Sciatic nerve (tissue), 2 donors: ENCODE data around the gene NRIP1. TPM values are rescaled to one million over a fixed set of nuclear protein-coding genes. Genes with fewer than 3 reads are reported as not detected.
"Not testable (repeated sequence)": the region's sequence is repeated elsewhere in the genome, so short reads cannot be mapped to it uniquely, and the experiment has no call there.

Source experiments
- ATAC-seq: fragments of 200-7000 bp; cut with Tn5 transposase; one replicate; pipeline ENCODE4 v1.9.1; 2020; ENCODE audit warnings: mild to moderate bottlenecking, moderate library complexity
- DNase-seq: peaks from one replicate; pipeline ENCODE4 v3.0.0-alpha.2; 2020; ENCODE audit warnings: low spot score
- intact Hi-C: fragments of 100-400 bp; cut with DNase I; formaldehyde crosslinking; loops from one replicate; pipeline ENCODE4 v1.14.2; 2022
- total RNA-seq: library from RNA; stranded (reverse); fragmentation: NEBNext Ultra II Directional; extraction: Animal tissue kit (Norgen Biotek cat#: 25700); gene quantifications from one replicate; pipeline ENCODE4 v1.2.1, GENCODE V29; 2021
- donor health status: DM: no; HTN: no; CAD: no.
- donor health status: DM: no; HTN: no; CAD: no.

The NRIP1 gene
- total RNA-seq, 1 donor from 2014 or later, result 59.6 TPM

DNA sequence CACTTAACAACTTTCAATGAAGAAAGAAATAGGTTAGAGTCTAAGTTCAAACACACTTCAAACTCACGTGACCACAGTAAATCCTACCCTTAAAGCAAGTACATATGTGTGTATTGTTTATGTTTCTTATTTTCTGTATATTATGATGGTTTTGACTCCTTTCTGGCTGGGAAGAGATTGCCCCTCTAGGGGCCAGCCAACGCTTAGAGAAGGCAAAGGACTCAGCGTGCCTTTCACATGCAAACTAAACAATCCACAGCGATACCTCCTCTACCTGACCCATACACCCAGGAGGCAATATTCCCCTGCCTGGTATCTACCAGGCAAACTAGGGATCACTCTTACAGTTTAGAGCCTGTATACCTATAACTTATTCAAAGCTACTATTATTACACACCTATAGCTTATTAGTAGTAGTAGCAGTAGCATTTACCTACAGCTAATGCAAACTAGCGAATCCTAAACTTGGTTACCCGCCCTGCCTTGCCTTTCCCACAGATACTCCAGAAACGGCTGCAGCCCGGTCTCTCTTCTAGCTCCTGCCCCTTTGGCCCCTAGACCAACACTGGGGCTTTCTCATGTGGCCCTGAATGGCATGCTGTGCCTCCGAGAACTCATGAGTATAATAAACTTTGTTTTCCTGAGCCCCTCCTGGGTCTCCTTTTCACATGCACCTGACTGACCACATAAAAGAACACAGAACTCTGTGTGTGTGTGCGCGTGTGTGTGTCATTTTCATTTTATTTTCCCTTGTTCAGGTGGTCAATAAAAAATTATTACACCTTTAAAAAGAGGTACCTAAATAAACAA lies 14.0 kb downstream of the NRIP1 start:
- intact Hi-C loops, result no loop called here
- no peak for ATAC-seq
- DNase-seq, result no peak

DNA sequence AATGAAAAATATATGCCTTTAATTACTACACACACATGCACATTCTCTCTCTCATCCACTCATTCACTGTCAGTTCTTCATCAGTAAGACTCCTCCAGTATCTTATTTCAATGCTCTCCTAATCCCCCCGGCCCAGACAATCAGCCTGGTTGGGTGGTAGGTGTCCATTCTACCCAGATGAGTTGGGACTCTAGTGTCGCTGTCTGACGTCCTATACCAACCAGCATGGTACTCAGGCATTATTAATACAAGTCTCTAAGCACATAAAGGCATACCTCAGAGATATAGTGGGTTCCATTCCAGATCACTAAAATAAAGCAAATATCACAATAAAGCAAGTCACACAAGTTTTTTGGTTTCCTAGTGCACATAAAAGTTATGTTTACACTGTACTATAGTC lies 19.8 kb downstream of the NRIP1 start:
- DNase-seq, result no peak
- ATAC-seq, result no peak
- intact Hi-C loops, result no loop called here

GRCh38 chr21:15042531-15042930 lies 22.3 kb downstream of the NRIP1 start:
- intact Hi-C loops, result no loop called here
- DNase-seq (no peak), ATAC-seq (no peak)

DNA sequence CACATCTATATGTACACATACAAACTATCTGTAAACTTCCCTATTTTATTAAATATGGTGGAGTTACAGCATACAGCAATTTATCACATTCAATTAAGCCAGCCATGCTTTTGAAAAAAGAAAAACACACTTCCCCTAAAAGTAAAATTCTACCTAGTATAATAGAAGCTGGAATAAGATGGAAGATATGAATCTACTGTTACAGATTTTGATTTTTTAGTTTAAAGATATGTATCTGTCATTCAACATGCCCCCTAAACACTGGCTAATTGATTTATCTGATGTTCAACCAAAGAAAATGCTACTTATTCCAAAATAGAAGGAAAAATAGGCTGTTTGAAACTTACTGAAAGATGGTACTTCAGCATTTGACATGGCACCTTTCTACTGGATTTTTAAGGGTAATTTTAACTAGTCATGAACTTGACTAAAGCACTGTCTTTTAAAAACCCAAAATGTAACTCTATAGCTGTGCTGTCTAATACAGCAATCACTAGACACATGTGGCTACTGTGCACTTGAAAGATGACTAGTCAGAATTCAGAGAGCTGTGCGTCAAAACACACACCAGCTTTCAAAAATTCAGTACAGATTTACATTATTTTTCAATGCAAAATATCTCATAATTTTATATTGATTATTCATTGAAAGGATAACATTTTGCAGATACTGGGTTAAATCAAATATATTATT lies 25.0 kb downstream of the NRIP1 start:
- DNase-seq, result no peak
- intact Hi-C loops, result no loop called here
- ATAC-seq, result no peak

DNA sequence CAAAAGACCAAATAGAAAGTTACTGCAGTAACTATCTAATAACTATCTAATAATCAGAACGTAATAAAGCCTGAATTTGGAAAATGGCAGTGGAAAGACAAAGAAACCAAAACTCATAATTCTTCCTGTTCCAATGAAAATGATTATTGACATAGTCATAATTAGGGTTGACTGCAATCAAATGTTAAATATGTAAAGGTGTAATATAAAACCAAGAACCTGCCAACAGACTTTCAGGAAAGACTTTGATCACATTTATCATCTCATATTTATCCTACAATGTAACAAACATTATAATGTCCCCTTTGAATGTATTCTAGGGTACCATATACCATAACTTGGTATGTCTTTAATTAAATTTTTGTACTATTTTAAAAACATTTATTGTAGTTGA lies 26.9 kb downstream of the NRIP1 start:
- intact Hi-C loops, result no loop called here
- DNase-seq (no peak), ATAC-seq (no peak)

DNA sequence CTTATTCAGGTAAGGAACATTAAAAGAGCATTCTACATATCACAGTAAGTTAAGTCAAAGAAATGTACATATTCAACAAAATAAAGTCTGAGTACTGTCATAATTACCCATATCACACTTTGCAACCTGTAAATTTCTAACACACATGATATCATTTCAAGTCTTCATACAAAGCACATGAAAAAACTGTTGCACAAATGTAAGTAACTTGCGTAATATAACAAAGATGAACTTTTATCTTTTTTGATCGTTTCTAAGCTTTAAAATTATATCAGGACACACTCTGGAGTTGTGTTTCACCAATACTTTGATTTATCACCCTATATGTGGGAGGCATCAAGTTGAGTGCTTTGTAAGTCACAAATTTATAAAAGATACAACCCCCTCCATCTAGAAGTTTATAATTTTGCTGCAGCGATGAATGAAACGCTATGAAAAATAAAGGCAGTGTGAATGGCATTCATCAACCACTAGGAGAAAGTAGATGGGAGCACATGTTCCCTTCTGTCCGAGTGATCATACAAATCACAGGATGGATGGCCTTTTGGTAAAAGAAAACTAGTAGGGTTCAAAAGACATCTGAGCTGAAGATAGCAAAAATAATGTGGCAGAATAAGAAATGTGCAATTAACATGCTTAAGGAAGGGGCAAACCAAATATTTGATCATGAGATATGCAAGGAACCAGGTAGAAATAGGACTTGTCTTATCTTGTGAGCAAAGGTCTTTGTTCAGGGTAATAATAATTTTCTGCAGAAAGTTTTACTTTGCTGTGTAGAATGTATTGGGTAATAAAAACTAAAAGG lies 27.5 kb downstream of the NRIP1 start:
- DNase-seq, result no peak
- intact Hi-C loops, result no loop called here
- no peak for ATAC-seq

DNA sequence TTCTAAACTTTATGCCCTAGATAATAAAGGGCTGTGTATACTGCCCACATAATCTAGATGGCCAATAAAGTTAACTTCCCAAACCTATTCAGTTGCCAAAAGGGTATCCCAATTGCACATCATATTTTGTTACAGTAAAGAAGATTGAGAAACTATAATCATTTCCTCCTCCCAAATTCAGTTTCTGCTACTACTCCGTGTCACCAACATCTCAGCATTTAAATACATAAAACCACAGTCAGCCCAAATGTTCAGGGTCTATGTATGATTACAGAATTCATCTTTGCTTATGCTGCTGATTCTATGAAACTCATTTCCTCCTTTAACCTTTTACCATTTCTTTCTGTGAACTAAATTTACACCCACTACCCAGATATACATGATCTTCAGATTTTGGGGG lies 28.6 kb downstream of the NRIP1 start:
- ATAC-seq (no peak), DNase-seq (no peak)
- intact Hi-C loops, result no loop called here

DNA sequence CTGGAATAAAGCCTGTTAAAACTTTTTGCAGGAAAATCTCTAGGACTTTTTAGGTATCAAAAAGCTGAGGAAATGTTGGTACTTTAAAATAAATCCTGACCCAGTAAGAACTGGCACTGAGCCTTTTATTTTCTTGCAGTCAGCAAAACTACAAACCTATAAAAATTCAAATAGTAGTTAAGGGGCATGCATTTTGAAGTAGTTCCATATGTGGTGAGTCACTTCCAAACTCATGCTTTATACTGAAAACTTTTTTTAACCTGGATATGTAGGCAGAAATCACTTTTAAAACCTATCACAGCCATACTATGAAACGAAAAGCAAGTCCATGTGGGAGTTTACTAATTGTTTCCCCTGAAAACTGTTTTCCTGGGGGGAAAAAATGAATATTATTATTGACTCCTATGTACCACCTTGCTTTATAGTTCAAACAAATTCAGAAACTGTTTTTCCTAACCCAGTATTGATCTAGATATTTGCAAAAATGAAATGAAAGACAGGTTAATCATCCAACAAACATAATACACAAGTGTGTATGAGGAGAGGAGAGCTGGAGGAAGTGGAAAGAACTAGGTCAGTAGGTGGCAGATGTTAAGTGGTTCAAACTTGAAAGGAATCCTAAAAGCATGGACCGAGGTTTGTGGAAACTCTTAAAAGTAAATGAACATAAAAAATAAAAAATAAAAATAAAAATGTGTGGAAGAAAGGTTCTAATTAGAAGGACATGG lies 30.5 kb downstream of the NRIP1 start:
- intact Hi-C loops, result no loop called here
- ATAC-seq (no peak), DNase-seq (no peak)

- DNase-seq (no peak), ATAC-seq (no peak)
- intact Hi-C loops, result no loop called here
Measured at GRCh38 chr21:15031790-15032357, 32.9 kb downstream of the NRIP1 start.

DNA sequence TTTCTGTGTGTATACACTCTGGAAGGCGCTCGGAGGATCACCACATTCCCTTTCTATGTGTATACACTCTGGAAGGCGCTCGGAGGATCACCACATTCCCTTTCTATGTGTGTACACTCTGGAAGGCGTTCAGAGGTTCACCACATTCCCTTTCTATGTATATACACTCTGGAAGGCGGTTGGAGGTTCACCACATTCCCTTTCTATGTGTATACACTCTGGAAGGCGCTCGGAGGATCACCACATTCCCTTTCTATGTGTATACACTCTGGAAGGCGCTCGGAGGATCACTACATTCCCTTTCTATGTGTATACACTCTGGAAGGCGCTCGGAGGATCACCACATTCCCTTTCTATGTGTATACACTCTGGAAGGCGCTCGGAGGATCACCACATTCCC lies 33.4 kb downstream of the NRIP1 start:
- ATAC-seq, intact Hi-C loops, DNase-seq: not testable (repeated sequence)

DNA sequence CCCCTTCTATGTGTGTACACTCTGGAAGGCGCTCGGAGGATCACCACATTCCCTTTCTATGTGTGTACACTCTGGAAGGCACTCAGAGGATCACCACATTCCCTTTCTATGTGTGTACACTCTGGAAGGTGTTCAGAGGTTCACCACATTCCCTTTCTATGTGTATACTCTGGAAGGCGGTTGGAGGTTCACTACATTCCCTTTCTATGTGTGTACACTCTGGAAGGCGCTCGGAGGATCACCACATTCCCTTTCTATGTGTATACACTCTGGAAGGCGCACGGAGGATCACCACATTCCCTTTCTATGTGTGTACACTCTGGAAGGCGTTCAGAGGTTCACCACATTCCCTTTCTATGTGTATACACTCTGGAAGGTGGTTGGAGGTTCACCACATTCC lies 33.9 kb downstream of the NRIP1 start:
- intact Hi-C loops, DNase-seq, ATAC-seq: not testable (repeated sequence)

DNA sequence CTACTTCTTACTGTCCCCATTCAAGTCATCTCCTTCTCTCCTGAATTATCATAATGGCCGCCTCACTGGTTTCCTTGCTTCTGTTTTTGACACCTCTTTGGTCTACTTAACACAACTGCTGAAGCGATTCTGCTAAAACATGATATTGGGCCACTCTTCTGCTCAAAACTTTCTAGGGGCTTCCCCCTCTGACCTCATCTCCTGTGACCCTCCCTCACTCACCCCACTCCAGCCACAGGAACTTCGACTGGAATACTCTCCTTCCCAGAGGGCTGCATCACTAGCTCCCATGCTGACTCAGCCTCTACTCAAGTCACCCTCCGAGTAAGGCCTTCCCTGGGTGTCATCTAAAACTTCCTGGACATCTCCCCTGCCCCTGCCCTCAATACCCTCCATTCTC lies 35.7 kb downstream of the NRIP1 start:
- no peak for ATAC-seq
- intact Hi-C loops, result no loop called here
- no peak for DNase-seq

DNA sequence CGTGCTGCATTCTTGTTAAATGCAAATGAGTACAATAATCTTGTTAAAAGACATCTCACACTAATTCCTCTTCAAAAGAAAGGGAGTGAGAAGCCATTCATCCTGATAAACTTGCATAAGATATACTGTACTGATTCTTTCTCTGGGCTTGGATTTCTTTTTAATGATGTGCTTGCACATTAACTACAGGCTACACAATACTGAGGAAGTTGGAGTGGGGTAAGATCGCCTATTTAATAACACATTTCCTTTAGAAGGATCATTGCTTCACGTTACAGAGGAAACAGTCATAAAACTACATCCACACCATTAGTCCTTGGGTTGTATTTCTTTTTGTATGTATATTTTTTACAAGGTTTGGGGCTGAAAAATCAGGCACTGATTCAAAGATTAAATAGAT lies 36.6 kb downstream of the NRIP1 start:
- DNase-seq (no peak), ATAC-seq (no peak)
- intact Hi-C loops, result no loop called here

DNA sequence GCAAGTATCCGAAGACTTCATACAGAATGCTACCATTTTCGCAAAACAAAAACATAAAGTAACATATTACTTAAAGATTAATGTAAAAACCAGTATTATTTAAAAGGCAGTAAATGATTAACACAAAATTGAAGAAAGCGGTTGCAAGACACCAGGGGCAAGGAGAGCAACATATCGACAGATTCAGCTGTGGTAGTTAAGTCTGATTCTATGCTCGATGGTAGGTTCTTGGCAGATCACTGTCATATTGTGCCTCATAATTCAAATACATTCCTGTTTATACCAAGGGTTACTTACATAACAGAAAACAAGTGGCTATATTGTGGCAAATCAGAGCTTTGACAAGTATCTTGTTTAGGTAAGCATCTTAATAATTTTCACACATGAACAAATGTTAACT lies 37.7 kb downstream of the NRIP1 start:
- no peak for ATAC-seq
- no peak for DNase-seq
- intact Hi-C loops, result no loop called here

DNA sequence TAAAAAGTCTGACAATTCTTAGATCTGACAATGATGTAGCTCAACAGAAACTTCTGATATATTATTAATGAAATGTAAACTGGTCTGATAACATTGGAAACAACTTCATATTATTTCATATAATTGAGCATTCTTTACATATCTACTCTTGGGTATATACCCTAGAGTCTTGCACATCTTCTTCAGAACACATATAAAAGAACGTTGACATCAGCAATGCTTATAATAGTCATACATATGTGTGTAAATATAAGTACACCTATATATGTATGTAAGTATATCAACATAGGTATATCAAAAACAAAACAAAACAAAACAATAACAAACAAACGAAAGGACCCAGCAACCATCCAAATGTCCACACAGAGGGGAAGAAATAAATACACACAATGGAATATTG lies 38.4 kb downstream of the NRIP1 start:
- DNase-seq, result no peak
- intact Hi-C loops, result no loop called here

GRCh38 chr21:15023776-15024175 lies 41.0 kb downstream of the NRIP1 start:
- DNase-seq (no peak), ATAC-seq (no peak)
- intact Hi-C loops, result no loop called here

More for the DNA sequence above, 38.4 kb downstream of the NRIP1 start:
- ATAC-seq, result no peak

DNA sequence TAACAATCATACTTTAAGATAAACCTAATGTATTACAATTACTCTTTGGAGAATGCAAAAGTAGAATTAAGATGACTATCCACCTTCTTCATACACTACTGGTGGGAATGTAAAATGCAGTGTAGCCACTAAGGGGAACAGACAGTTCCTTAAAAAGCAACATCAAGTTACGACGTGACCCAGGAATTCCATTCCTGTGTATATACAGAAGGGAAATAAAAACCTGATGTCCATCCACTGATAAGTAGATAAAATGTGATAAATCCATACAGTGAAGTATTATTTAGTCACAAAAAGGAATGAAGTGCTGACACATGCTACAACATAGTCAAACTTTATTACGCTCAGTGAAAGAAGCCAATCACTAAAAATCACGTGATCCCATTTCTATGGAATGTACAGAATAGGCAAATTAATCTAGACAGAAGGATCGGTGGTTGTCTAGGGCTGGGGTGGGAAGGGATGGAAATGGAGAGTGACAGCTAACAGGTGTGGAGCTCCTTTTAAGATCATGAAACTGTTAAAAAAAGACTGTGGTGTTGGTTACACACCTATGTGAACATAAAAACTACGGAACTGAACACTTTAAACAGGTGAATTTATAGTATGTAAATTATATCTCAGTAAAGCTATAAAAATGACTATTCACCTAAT lies 42.1 kb downstream of the NRIP1 start:
- intact Hi-C loops, result no loop called here
- DNase-seq (no peak), ATAC-seq (no peak)

DNA sequence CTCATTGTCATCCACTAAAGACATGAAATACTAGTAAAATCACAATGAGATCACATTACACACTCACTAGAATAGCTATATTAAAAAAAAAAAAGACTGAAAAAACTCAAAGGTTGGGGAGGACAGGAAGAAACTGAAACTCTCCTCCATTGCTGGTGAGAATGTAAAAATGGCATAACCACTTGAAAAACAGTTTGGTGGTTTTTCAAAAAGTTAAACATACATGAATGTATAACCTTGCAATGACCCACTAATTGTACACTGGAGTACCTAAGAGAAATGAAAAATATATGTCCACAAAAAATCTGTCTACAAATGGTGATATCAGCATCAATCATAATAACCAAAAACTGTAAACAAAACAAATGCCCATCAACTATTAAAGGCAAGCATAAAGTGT lies 44.0 kb downstream of the NRIP1 start:
- intact Hi-C loops, result no loop called here
- no peak for ATAC-seq

More for the DNA sequence above, 44.0 kb downstream of the NRIP1 start:
- no peak for DNase-seq
